DOHH2 (cell line): ENCODE measurements around the gene PTGS1.

Experiments used
- H3F3A ChIP-seq: fragments of 200-600 bp; sonication (generic), shearing (Covaris generic); 2 replicates; pipeline ENCODE4 v1.6.0; 2016; ENCODE audit warnings: antibody characterized with exemption, mild to moderate bottlenecking; ENCODE audit not compliant: control insufficient read depth, insufficient read depth
- H3K27ac ChIP-seq: fragments of 200-600 bp; sonication (generic); 2 replicates; pipeline ENCODE4 v1.5.1; 2014; ENCODE audit warnings: low read depth, mild to moderate bottlenecking, low read length, moderate library complexity
- H3K27me3 ChIP-seq: fragments of 200-600 bp; sonication (generic); 2 replicates; pipeline ENCODE4 v1.6.1; 2014; ENCODE audit warnings: mild to moderate bottlenecking, low read length, mixed read lengths; ENCODE audit not compliant: control insufficient read depth
- H3K36me3 ChIP-seq: fragments of 200-600 bp; sonication (generic); 2 replicates; pipeline ENCODE4 v1.6.1; 2014; ENCODE audit warnings: mild to moderate bottlenecking, low read length, moderate library complexity, mixed read lengths; ENCODE audit not compliant: control insufficient read depth
- H3K4me1 ChIP-seq: fragments of 200-600 bp; sonication (generic); 2 replicates; pipeline ENCODE4 v1.6.1; 2014; ENCODE audit warnings: mild to moderate bottlenecking, low read length, mixed read lengths; ENCODE audit not compliant: control insufficient read depth
- H3K4me2 ChIP-seq: fragments of 200-600 bp; sonication (generic); 2 replicates; pipeline ENCODE4 v1.6.0; 2014; ENCODE audit warnings: mild to moderate bottlenecking, low read length, moderate library complexity
- H3K4me3 ChIP-seq: fragments of 200-600 bp; sonication (generic); 2 replicates; pipeline ENCODE4 v1.5.1; 2014; ENCODE audit warnings: mild to moderate bottlenecking, low read length, mixed read lengths
- H3K79me2 ChIP-seq: fragments of 200-600 bp; sonication (generic); 2 replicates; pipeline ENCODE4 v1.6.1; 2014; ENCODE audit warnings: mild to moderate bottlenecking, low read length, mixed read lengths; ENCODE audit not compliant: control insufficient read depth
- H3K9me2 ChIP-seq: fragments of 200-600 bp; sonication (generic); replicated peaks from 2 replicates; pipeline ENCODE4 v1.6.1; 2014; ENCODE audit warnings: mild to moderate bottlenecking, low read length, mixed read lengths; ENCODE audit not compliant: control insufficient read depth
- H3K9me3 ChIP-seq: fragments of 200-600 bp; sonication (generic); 2 replicates; pipeline ENCODE4 v1.6.1; 2014; ENCODE audit warnings: antibody characterized with exemption, low read length, mixed read lengths; ENCODE audit not compliant: control insufficient read depth, insufficient read depth
- H4K20me1 ChIP-seq: fragments of 200-600 bp; sonication (generic); 2 replicates; pipeline ENCODE4 v1.6.0; 2014; ENCODE audit warnings: low read depth, mild to moderate bottlenecking, antibody characterized with exemption, low read length, moderate library complexity; ENCODE audit not compliant: control insufficient read depth, insufficient read depth
- CTCF ChIP-seq: fragments of 200-600 bp; sonication (generic); IDR thresholded peaks from one replicate; pipeline ENCODE4 v1.5.1; 2014; ENCODE audit warnings: antibody characterized with exemption, mild to moderate bottlenecking, low read depth, low read length; ENCODE audit not compliant: poor library complexity, severe bottlenecking
- EZH2phosphoT487 ChIP-seq: fragments of 200-600 bp; sonication (generic); IDR thresholded peaks from 2 replicates; pipeline ENCODE4 v1.6.1; 2017; ENCODE audit warnings: borderline replicate concordance, mild to moderate bottlenecking, antibody characterized with exemption, low read length, moderate library complexity, mixed read lengths

Gene PTGS1

GRCh38 chr9:122396614-122397148, 25.9 kb downstream of the PTGS1 start:
- TF ChIP-seq CTCF (no peak), EZH2phosphoT487 (no peak)
- Histone ChIP-seq H3K27me3 (no peaks in the 10 kb centered on the region), H3K4me1 (no peaks in the 10 kb centered on the region), H4K20me1 (no peaks in the 10 kb centered on the region), H3K79me2 (no peaks in the 10 kb centered on the region), H3K27ac (no peak overlapping the region), H3K4me2 (no peak overlapping the region), H3F3A (no peaks in the 10 kb centered on the region), H3K9me3 (no peaks in the 10 kb centered on the region), H3K36me3 (no peaks in the 10 kb centered on the region), H3K9me2 (no peaks in the 10 kb centered on the region), H3K4me3 (no peak overlapping the region)

DNA sequence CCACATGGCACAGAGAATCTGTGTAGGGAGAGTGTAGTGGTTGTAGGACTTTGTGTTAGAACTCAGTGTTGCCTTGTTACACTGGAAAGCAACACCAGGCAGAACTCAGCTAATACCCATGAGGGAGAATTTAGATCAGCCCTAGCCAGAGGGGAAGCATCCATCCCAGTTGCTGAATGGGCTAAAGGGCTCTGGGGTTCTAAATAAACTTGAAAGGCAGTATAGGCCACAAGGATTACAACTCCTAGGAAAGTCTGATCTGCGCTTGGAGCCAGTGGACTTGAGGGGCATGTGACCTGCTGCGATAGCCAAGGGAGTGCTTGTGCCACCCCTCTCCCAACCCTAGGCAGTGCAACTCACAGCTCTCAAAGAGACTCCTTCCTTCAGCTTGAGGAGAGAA, 26.9 kb downstream of the PTGS1 start:
- Histone ChIP-seq H3K4me2 (no peak overlapping the region), H4K20me1 (no peaks in the 10 kb centered on the region), H3K9me3 (no peaks in the 10 kb centered on the region), H3K27ac (no peak overlapping the region), H3K27me3 (no peaks in the 10 kb centered on the region), H3K9me2 (no peaks in the 10 kb centered on the region), H3K4me1 (no peaks in the 10 kb centered on the region), H3F3A (no peaks in the 10 kb centered on the region), H3K36me3 (no peaks in the 10 kb centered on the region), H3K79me2 (no peaks in the 10 kb centered on the region), H3K4me3 (no peak overlapping the region)
- TF ChIP-seq EZH2phosphoT487 = no peak
- no peak for TF ChIP-seq CTCF

GRCh38 chr9:122398371-122398924, 27.6 kb downstream of the PTGS1 start:
- TF ChIP-seq EZH2phosphoT487 (no peak), CTCF (no peak)
- no peaks in the 10 kb centered on the region for H3K36me3 ChIP-seq
- no peaks in the 10 kb centered on the region for H3K79me2 ChIP-seq
- H3K4me2 ChIP-seq = no peak overlapping the region
- H3K27me3 ChIP-seq = no peaks in the 10 kb centered on the region
- no peak overlapping the region for H3K27ac ChIP-seq
- no peak overlapping the region for H3K4me3 ChIP-seq
- no peaks in the 10 kb centered on the region for H3K9me2 ChIP-seq
- no peaks in the 10 kb centered on the region for H3K4me1 ChIP-seq
- no peaks in the 10 kb centered on the region for H3F3A ChIP-seq
- no peaks in the 10 kb centered on the region for H4K20me1 ChIP-seq
- H3K9me3 ChIP-seq = no peaks in the 10 kb centered on the region
